Posterior cingulate gyrus (tissue), 11 donors: ENCODE data around the gene MAN1A1.

Experiments
- DNase-seq, 10 donors: peaks; one replicate each; pipeline versions ENCODE4 v3.0.0 to v3.0.0-alpha.2; 2020 to 2021; ENCODE audit warnings: mixed read lengths in 3 of 10
- intact Hi-C: fragments of 100-400 bp; cut with DNase I; formaldehyde crosslinking; loops from one replicate; pipeline ENCODE4 v1.15.1; 2023

MAN1A1 gene

GRCh38 chr6:119129148-119129967, 220.2 kb downstream of the MAN1A1 start:
- intact Hi-C loops = no loop called here
- DNase-seq = no peak

DNA sequence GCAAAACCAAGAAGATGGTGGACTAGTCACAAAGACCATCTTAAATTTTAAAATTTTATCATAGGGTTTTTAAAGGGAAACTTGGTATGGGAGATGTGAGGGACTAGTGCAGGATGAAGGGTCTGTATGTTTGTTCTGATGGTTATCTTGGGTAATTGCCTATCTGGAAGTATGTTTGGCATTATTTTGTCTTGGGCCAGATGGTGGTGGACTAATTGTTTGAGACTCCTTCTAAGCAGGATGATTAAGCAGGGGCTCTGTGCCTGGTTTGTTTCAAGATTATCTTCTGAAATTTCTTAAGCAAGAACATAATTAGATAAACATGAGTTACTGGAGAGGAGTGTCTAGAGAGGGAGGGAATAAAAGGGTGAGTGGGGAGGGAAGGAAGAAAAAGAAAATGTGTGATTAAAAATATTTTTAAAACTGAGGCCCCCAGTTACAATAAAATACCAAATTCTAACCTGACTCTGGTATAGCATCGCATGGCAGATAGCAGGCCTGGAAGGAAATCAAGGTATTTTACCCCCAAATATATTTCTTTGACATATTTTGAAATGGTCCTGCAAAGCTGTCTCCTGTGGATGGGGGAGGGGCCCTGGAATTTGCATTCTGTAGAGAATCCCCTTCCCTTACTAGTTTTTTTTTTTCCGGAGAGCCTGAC, 221.2 kb downstream of the MAN1A1 start:
- no peak for DNase-seq
- intact Hi-C loops = no loop called here

- intact Hi-C loops = no loop called here
- no peak for DNase-seq
Measured at GRCh38 chr6:119127627-119128026, 221.9 kb downstream of the MAN1A1 start.
